Nephron progenitor cell (in vitro differentiated cells): ENCODE measurements around the gene DTWD2.

ENCODE experiments used
- DNase-seq: peaks from one replicate; pipeline ENCODE4 v3.0.0; 2021
- H3K27ac Mint-ChIP-seq: 2 replicates; pipeline ENCODE4 v1.8.0; 2021; ENCODE audit warnings: mild to moderate bottlenecking, moderate library complexity, mixed read lengths
- H3K27me3 Mint-ChIP-seq: 2 replicates; pipeline ENCODE4 v1.8.0; 2021; ENCODE audit warnings: mild to moderate bottlenecking, low read depth, mixed read lengths; ENCODE audit not compliant: poor library complexity
- H3K36me3 Mint-ChIP-seq: 2 replicates; pipeline ENCODE4 v1.8.0; 2021; ENCODE audit warnings: low read depth, mixed read lengths
- H3K4me1 Mint-ChIP-seq: 2 replicates; pipeline ENCODE4 v1.8.0; 2021; ENCODE audit warnings: mixed read lengths
- H3K4me3 Mint-ChIP-seq: 2 replicates; pipeline ENCODE4 v1.8.0; 2021; ENCODE audit warnings: mild to moderate bottlenecking, moderate library complexity, mixed read lengths
- H3K9me3 Mint-ChIP-seq: 2 replicates; pipeline ENCODE4 v1.8.0; 2021; ENCODE audit warnings: mild to moderate bottlenecking, moderate library complexity, mixed read lengths
- CTCF ChIP-seq: fragments of 200-600 bp; sonication (generic); IDR thresholded peaks from 2 replicates; pipeline ENCODE4 v1.5.0; 2021; ENCODE audit warnings: antibody characterized with exemption

DTWD2 gene

GRCh38 chr5:118905196-118905595 lies 83.2 kb downstream of the DTWD2 start:
- Mint-ChIP-seq H3K4me1 (no peaks in the 10 kb centered on the region), H3K9me3 (no peaks in the 10 kb centered on the region), H3K36me3 (no peaks in the 10 kb centered on the region), H3K27ac (no peak overlapping the region), H3K4me3 (no peak overlapping the region), H3K27me3 (no peaks in the 10 kb centered on the region)
- no peak for TF ChIP-seq CTCF
- no peak for DNase-seq

- no peaks in the 10 kb centered on the region for H3K36me3 Mint-ChIP-seq
- H3K4me1 Mint-ChIP-seq, result no peaks in the 10 kb centered on the region
- TF ChIP-seq CTCF, result no peak
- no peak overlapping the region for H3K4me3 Mint-ChIP-seq
- H3K27ac Mint-ChIP-seq, result no peak overlapping the region
- DNase-seq, result no peak
- no peaks in the 10 kb centered on the region for H3K9me3 Mint-ChIP-seq
- no peaks in the 10 kb centered on the region for H3K27me3 Mint-ChIP-seq
Observed at GRCh38 chr5:118902656-118903438, 85.5 kb downstream of the DTWD2 start.

- H3K36me3 Mint-ChIP-seq, result no peaks in the 10 kb centered on the region
- no peaks in the 10 kb centered on the region for H3K9me3 Mint-ChIP-seq
- H3K27me3 Mint-ChIP-seq, result no peaks in the 10 kb centered on the region
- DNase-seq, result no peak
- no peaks in the 10 kb centered on the region for H3K4me1 Mint-ChIP-seq
- no peak overlapping the region for H3K4me3 Mint-ChIP-seq
- no peak for TF ChIP-seq CTCF
- H3K27ac Mint-ChIP-seq, result no peak overlapping the region
Observed at GRCh38 chr5:118894709-118895108, 93.6 kb downstream of the DTWD2 start.

- H3K4me3 Mint-ChIP-seq, result no peak overlapping the region
- H3K27ac Mint-ChIP-seq, result no peak overlapping the region
- no peaks in the 10 kb centered on the region for H3K36me3 Mint-ChIP-seq
- H3K9me3 Mint-ChIP-seq, result no peaks in the 10 kb centered on the region
- TF ChIP-seq CTCF, result no peak
- no peaks in the 10 kb centered on the region for H3K4me1 Mint-ChIP-seq
- no peak for DNase-seq
- H3K27me3 Mint-ChIP-seq, result no peaks in the 10 kb centered on the region
Observed at GRCh38 chr5:118891252-118891651, 97.1 kb downstream of the DTWD2 start.

GRCh38 chr5:118889165-118889564 lies 99.2 kb downstream of the DTWD2 start:
- Mint-ChIP-seq H3K27me3 (peaks cover 3% of the 10 kb centered on the region), H3K27ac (no peak overlapping the region), H3K9me3 (no peaks in the 10 kb centered on the region), H3K4me3 (no peak overlapping the region), H3K36me3 (no peaks in the 10 kb centered on the region), H3K4me1 (no peaks in the 10 kb centered on the region)
- no peak for DNase-seq
- no peak for TF ChIP-seq CTCF

GRCh38 chr5:118888556-118888955 lies 99.8 kb downstream of the DTWD2 start:
- no peaks in the 10 kb centered on the region for H3K36me3 Mint-ChIP-seq
- H3K27ac Mint-ChIP-seq, result no peak overlapping the region
- TF ChIP-seq CTCF, result no peak
- peaks cover 3% of the 10 kb centered on the region for H3K27me3 Mint-ChIP-seq
- no peaks in the 10 kb centered on the region for H3K9me3 Mint-ChIP-seq
- no peak overlapping the region for H3K4me3 Mint-ChIP-seq
- H3K4me1 Mint-ChIP-seq, result no peaks in the 10 kb centered on the region
- DNase-seq, result no peak
